Measurements from ENCODE around the gene FBXL16.

FBXL16 gene

GRCh38 chr16:660459-661183 lies 45.0 kb downstream of the FBXL16 start:
- no peak for DNase-seq (ENCODE audit: low read depth)

- DNase-seq (ENCODE audit: low read depth), result no peak
Measured at GRCh38 chr16:660132-660458, 45.5 kb downstream of the FBXL16 start.

- DNase-seq (ENCODE audit: low read depth), result no peak
Measured at GRCh38 chr16:659618-660017, 46.0 kb downstream of the FBXL16 start.

- no peak for DNase-seq (ENCODE audit: low read depth)
Measured at GRCh38 chr16:658679-659571, 46.7 kb downstream of the FBXL16 start.

GRCh38 chr16:657487-657886 lies 48.1 kb downstream of the FBXL16 start:
- DNase-seq (ENCODE audit: low read depth), result no peak

GRCh38 chr16:654034-654433 lies 51.6 kb downstream of the FBXL16 start:
- no peak for DNase-seq (ENCODE audit: low read depth)

- DNase-seq (ENCODE audit: low read depth), result no peak
Measured at GRCh38 chr16:652454-653305, 52.9 kb downstream of the FBXL16 start.

- no peak for DNase-seq (ENCODE audit: low read depth)
Measured at GRCh38 chr16:651844-652243, 53.8 kb downstream of the FBXL16 start.

- no peak for DNase-seq (ENCODE audit: low read depth)
Measured at GRCh38 chr16:649631-650030, 56.0 kb downstream of the FBXL16 start.

- DNase-seq (ENCODE audit: low read depth), result peak; percentile 91
Measured at GRCh38 chr16:648781-649589, 56.6 kb downstream of the FBXL16 start, which contains the start of gene WDR90. TSS of gene WDR90 (plus strand) at chr16:649365. CDS start at chr16:649417, 52 bp downstream.

GRCh38 chr16:648071-648780 lies 57.4 kb downstream of the FBXL16 start:
- DNase-seq (ENCODE audit: low read depth), result no peak

- no peak for DNase-seq (ENCODE audit: low read depth)
Measured at GRCh38 chr16:647173-647902, 58.3 kb downstream of the FBXL16 start.

GRCh38 chr16:646679-647172 lies 58.9 kb downstream of the FBXL16 start:
- no peak for DNase-seq (ENCODE audit: low read depth)

GRCh38 chr16:645852-646678 lies 59.5 kb downstream of the FBXL16 start:
- no peak for DNase-seq (ENCODE audit: low read depth)

- DNase-seq (ENCODE audit: low read depth), result no peak
Measured at GRCh38 chr16:644556-644955, 61.0 kb downstream of the FBXL16 start.

- DNase-seq (ENCODE audit: low read depth), result no peak
Measured at GRCh38 chr16:643050-643368, 62.6 kb downstream of the FBXL16 start.
